NCI-H1694 (cell line): ENCODE data around the gene JADE3.

Experiments used
- DNase-seq: peaks from one replicate; lab custom pipeline; 2025; lab: John Stamatoyannopoulos, UW

Gene JADE3

DNA sequence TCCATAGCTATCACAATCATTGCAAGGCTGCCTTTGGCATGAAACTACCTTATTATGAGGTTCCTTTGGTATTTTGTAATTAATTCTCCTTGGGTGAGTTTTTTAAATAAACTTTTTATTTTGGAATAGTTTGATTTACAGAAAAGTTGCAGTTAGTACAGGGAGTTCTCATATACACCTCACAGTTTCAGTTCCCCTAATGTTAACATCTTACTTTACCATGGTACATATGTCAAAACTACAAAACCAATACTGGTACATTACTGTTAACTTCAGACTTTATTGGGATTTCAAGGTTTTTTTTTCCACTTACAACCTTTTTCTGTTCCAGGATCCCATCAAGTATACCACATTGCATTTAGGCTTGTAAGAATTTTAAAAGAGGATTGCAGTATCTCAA is 114.0 kb downstream of the JADE3 start:
- DNase-seq, result no peak

DNA sequence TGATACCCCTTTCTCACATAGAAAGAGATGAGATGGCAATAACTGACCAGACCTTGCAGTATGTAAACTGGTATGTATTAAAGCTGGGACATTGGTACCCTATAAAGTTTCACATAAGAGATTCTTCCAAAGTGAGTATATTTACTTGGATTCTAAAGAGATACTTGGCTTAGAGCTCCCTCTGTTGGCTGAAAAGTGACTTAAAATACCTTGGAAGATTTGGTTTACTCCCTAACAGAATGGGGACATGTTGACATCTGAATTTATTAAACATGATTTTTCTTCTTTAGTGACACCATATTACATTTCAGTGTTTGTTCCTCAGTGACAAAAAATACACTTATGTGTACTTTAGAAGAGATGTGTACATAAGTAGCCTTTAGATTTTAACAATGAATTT is 118.1 kb downstream of the JADE3 start:
- DNase-seq, result peak; percentile 70

GRCh38 chrX:47047989-47048388 is 135.8 kb downstream of the JADE3 start:
- DNase-seq, result no peak

- no peak for DNase-seq
Measured at GRCh38 chrX:47059142-47059874, 147.1 kb downstream of the JADE3 start.

DNA sequence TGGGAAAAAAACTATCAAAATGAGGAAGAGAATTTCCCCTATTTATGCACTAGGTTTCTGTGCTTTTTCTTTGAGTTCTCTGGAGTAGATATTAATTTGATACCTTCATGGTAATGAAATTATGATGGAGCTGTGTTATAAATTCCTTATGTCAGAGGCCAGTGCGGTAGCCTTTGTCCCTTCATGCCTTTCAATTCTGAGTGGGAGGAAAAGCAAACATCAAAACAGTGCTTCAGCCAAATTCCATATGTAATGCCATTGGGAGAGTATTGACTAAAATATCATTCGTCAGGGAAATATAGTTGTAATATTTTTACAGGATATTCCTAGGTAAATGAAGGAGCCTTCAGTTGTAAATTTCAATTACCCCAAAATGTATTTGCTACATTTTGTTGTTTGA is 148.5 kb downstream of the JADE3 start:
- DNase-seq, result no peak

- DNase-seq, result no peak
Measured at GRCh38 chrX:47061238-47061919, 149.2 kb downstream of the JADE3 start.

- DNase-seq, result no peak
Measured at GRCh38 chrX:47063179-47063578, 151.0 kb downstream of the JADE3 start.

- DNase-seq, result no peak
Measured at GRCh38 chrX:47068214-47068613, 156.0 kb downstream of the JADE3 start.

DNA sequence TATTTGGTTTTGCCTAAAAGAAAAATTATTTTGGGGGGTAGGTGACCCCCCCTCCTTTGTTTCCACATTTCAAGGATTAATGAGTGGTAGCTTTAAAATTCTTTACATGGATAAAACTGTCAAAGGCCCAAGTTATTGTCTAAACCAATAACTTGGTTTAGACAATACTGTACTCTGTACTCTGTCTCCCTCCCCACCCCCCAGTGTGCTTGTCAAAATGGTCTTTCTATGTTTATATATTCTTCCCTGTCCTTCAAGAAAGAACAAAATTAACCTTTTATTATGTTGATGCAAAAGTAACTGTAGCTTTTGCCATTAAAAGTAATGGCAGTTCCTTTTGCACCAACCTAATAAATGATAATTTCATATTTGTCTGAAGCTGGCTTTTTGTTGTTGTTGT is 156.5 kb downstream of the JADE3 start:
- no peak for DNase-seq

DNA sequence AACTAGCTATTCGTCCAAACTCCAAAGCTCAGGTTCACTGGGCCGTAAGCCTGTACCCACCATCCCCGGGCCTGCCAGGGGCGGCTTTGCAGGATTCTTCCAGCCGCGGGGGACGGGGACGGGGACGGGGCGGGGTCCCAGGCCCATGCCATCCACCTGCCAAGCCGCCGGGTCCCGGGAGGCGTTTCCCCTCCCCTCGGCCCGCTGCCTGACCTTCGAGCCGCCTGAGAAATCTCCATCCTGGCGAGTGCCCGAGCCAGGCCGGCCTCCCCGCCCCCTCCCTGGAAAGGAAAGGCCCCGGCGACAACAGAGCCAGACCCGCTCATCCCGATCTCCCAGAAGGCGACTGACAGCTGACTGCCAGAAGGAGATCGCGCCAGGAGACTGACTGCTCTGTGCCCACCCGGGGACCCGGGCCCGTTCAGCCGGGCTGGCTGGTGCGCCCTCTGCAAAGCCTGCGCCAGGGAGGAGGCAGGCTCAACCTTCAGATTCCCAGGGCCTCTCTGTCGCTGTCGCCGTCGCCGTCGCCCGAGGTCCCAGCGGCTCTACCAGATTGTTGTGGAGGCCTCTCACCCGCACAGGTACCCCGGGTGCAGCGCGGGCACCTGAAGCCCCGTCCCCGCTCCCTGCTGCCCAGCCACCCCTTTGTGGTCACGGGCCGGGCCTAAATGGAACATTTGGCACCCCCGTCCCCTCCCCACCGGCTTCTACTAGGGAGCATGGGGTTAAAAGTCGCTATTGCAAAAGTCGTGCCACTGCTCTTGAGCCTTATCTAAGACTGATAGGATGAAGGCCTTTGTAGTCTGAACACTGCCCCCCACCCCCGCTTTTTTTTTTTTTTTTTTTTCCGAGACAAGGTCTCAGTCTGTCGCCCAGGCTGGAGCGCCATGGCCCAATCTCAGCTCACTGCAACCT is 166.2 kb downstream of the JADE3 start, which contains the start of gene RGN:
Gene RGN (plus strand): TSS at position 315 of the 915 bp plus-strand sequence. CDS start 2,702 bp downstream, outside the sequence.
- DNase-seq, result no peak

GRCh38 chrX:47080215-47080914 is 168.1 kb downstream of the JADE3 start:
- no peak for DNase-seq

DNA sequence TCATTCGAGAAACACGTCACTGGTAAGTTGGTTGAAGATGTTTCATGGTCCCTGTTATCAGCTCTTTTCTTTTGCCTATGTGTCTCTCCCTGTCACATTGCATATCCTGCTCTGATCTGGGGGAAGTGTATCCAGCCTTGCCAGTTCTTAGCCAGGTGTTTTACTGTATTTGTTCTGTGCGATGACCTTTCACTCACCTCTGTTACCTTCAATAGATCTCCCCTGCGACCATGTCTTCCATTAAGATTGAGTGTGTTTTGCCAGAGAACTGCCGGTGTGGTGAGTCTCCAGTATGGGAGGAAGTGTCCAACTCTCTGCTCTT is 168.7 kb downstream of the JADE3 start:
- DNase-seq, result no peak

- DNase-seq, result no peak
Measured at GRCh38 chrX:47091149-47091775, 179.0 kb downstream of the JADE3 start.

- DNase-seq, result peak; percentile 18
Measured at GRCh38 chrX:47093248-47093647, 181.0 kb downstream of the JADE3 start.

GRCh38 chrX:47093860-47094259 is 181.6 kb downstream of the JADE3 start:
- DNase-seq, result no peak

DNA sequence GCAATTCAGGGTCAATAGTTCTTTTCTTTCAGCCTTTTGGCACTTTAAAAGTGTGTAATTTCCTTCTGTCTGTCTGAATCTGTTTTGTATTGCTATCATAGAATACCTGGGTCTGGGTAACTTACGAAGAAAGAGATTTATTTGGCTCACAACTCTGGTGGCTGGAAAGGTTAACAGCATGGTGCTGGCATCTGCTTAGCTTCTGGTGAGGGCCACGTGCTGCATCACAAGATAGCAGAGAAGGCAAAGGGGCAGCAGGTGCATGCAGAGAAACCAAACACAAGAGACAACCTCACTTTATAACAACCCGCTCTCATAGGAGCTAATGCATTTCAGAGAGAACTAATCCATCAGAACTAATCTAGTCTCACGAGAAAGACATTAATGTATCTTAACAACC is 184.8 kb downstream of the JADE3 start:
- no peak for DNase-seq

DNA sequence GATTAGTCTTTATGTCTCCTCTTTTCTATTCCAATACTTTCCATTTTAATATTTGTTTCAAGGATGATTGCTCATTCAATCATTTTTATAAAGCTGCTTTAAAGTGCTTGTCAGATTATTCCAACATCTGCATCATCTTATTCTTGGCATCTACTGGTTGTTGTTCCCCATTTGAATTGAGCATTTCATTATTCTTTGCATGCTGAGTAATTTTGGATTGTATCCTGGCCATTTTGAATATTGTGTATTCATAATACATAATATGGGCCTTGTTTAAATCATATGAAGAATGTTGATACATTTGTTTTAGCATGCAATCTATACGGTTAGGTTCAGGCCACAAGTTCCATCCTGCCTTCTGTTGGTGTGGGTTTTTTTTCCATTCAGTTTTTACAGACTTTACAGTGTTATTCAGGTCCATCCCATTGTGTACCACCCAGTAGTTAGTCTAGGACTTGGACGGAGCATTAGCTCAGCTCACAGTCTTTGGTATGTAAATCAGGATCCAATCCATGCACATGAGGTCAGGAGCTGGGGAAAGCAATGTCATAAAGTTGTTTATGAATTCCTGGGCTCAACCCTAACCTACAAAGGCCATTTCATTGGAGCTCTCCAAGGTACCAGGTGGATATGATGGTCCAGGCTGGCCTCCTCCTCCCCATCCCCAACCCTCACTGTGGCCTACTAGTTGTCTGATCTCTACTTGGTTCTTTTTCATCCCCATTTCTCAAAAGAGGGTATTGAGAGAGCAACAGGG is 186.3 kb downstream of the JADE3 start:
- DNase-seq, result no peak

DNA sequence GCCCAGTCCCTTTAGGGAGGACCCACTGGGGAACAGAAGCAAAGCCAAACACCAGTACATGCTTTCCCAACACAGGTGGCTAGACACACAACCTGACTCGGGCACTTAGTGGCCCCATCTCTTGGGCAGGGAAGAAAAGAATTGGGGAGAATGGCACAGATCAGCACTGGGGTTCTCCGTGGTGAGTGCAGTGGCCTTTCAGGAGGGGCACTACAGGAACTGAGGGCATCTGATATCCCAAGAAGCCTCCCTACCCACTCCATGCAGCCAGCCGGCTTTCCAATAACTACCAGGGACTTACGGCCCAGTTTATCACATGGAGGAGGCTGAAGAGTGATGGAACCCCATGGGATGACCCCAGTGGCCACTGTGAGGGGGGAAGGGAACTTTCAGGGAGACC is 189.0 kb downstream of the JADE3 start:
- DNase-seq, result no peak
